H4 (cell line): ENCODE data around the gene MAN1C1. TPM values are rescaled to one million over a fixed set of nuclear protein-coding genes. Genes with fewer than 3 reads are reported as not detected.
"Not testable (repeated sequence)": the region's sequence is repeated elsewhere in the genome, so short reads cannot be mapped to it uniquely, and the experiment has no call there.

Experiments used
- DNase-seq: peaks from one replicate; pipeline ENCODE4 v3.0.0-alpha.2; 2015; ENCODE audit warnings: low spot score
- total RNA-seq: library from RNA; depleted of rRNA; stranded (reverse); fragments of >200 nt; shearing (Covaris generic); gene quantifications from 2 replicates; pipeline ENCODE4 v1.2.3, GENCODE V29; 2014

MAN1C1 gene
- total RNA-seq, 1 experiment from 2014 or later: 0.95 TPM

DNA sequence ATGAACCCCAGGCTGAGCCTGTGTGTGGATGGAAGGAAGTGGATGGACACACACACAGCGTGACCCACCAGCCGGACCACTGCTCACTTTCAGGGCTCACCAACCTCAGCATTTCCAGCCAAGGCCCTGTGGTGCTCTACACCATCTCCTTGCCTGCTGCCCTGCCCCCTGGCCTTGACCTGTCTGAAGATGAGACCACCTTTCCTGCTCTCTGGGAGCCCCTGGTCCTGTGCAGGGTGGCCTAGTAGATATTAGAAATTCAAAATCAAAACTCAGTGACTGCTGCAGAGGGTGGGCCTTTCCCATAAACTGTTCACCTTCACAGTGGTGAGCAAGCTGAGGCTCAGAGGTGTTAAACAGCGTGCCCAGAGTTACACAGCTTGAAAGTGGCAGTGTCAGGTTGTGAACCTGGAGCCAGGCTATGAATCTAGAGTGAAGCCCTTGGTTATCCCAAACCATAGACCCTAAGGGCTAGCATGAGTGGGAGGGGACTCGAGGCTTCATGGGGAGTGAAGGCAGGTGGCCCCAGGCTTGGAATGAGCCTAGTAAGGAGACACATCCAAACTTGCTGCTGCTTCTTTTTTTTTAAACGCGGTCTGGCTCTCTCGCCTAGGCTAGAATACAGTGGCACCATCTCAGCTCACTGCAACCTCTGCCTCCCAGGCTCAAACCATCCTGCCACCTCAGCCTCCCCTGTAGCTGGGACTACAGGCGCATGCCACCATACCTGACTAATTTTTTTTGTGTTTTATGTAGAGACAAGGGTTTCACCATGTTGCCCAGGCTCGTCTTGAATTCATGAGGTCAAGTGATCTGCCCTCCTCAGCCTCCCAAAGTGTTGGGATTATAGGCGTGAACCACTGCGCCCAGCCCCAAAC lies 41.5 kb downstream of the MAN1C1 start:
- no peak for DNase-seq

DNA sequence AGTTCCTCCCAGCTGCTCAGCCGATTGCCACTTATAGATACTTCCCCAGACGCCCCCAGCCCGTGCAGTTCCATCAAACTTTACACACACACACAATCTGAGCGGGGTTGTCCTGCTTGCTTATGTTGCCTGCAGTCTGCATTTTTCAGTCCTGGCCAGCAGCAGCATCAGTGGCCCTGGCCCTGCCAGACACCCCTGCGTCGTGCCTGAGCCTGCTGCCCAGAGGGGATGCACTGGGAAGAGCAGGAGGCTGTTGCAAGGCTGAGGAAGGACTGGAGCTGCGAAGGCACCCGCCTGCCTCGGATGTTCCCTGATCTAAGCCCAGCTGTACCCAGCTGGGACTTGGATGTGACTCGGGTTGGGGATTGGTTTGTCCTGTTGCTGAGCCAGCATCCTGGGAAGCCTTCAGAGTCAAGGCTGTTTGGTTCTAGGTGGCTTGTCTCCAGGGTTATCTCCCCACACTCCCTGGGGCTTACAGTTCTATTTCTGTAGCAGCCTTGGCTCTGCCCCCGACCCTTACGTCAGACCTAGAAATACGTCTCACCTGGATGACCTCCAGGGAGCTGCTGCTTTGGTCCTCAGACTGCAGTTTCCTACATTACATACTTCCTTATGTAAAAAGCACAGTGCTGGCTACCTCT lies 42.3 kb downstream of the MAN1C1 start:
- no peak for DNase-seq

DNA sequence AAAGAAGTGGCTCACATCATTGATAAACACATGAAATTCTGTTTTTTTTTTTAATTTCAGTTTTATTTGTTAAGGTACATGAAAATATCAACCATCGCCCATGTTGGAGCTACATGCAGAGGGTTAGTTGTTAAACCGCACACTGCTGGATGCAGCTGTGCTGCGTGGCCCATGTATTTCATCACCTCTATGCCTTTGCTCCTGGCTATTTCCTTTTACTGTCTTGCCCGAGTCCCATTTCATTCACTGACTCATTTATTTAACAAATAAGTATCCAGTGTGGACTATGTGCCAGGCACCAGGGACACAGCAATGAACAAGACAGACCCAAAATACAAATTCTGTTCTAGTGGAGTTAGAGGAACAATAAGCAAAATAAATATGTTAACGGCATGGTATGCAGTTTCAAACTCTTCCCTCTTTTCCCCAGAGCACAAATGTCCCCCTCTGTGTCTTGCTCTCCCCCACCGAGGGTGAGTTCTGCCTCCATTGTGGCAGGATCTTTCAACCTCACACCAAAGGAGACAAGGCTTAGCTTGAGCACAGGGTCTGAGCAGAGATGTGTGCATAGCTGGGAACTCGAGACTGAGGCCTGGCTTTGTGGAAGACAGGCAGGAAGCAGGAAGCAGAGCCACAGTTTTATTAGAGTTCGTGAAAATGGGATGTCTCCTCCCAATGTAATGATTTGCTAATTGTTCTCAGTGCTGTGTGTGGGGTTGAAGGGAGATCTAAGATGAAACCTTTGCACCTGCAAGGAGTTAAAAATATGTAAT lies 44.6 kb downstream of the MAN1C1 start:
- no peak for DNase-seq

DNA sequence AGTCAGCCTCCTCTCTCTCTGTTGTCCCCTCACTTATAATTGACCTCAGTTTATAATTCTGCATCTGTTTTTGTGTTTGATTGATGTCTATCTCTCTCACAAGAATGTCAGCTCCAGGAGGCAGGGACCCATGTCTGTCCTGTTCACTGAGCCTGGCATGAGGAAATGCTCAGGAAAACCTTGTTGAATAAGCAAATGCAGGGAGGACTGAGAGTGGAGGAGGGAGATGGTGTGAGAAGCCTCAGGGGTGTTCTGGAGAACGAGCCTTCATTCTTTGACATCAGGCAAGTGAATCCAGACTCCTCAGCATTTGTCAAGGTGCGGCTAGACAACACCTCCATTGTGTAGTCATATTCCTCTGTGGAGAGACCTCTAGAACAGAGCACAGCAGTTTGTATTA lies 45.5 kb downstream of the MAN1C1 start:
- DNase-seq: no peak

DNA sequence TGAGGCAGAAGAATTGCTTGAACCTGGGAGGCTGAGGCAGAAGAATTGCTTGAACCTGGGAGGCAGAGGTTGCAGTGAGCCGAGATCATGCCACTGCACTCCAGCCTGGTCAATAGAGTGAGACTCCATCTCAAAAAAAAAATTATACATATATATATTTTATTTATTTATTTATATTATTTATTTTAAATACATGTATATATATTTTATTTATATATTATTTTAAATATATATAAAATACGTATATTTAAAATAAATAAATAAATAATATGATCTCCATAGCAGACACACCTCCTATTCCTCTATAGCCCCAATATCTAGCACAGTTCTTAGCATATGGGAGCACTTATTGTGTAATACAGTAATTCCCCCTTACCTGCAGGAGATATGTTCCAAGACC lies 46.4 kb downstream of the MAN1C1 start:
- DNase-seq: not testable (repeated sequence)

DNA sequence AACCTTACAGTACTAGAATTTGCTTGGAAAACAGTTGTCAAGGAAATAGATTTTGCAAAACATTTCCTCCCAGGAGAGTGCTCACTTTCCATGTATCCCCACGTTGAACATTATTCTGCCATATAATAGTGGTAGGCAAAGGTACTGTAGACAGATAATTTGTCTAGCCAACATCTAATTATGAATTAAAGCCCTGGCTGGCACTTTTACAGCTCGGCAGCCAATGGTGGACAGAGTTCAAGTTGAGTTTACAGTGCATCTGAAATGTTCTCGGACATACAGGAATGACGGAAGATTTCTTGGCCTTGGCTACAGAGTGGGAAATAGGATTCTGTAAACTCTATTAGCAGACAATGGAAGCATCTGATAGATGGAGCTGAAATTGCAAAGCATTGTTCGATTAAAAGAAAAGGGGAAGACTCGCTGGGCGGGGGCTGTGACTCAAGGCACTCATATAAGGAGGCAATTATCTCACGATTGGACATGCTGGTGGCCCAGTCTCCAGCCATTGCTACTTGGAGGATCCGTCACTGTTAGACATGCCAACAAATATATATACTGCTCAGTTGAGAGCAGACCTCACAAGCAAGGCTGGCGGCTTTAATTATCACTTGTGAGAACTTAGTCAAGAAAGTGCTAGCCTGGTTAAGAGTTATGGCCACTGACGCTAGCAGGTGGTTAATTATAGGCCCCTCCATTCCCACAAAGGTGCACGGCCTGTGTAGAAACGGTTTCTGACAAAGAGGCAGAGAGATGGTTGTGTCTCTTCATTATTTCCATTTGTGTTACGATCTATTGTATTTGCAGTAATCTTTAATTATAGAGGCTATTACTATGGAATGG lies 48.0 kb downstream of the MAN1C1 start:
- no peak for DNase-seq

DNA sequence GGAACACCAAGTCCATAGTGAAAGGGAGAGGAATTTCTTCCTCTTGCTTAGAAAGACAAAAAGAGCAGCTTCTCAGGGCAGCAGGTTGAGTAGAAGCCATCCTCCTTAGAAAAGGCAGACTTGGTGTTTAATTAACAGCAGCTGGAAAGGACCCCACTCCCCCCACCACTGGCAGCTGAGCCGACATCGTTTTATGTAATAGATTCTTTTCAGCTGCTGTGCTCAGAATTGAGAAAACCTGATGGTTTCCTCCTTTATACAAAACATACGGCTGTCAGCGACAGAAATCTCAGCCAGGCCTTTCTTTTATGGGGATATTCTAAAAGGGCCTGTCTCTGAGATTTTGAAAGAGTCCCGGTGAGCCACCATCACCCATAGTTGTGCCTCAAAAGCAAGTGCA lies 49.9 kb downstream of the MAN1C1 start:
- no peak for DNase-seq

DNA sequence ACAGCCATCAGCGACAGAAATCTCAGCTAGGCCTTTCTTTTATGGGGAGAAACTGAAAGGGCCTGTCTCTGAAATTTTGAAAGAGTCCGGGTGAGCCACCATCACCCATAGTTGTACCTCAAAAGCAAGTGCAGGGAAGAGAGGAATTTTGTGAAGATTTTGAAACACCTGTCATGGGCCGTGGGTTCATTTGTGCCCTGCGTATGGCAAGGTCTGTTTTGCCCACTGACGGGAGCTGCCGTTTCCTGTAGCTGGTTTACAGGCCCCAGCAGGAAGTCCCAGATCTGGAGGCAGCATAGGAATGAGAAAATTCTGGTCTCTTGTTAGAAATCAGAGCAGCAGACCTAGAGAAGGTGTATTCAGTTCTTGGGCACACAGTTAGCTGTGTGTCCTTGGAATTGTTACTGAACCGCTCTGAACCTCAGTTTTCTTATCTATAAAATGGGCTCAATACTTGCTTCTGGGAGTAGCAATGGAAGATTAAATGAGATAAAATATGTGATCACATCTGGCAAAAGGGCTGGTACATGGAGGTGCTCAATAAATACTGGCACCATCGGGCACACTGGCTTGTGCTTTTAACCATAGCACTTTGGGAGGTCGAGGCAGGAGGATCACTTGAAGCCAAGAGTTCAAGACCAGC lies 52.5 kb downstream of the MAN1C1 start:
- DNase-seq: no peak

DNA sequence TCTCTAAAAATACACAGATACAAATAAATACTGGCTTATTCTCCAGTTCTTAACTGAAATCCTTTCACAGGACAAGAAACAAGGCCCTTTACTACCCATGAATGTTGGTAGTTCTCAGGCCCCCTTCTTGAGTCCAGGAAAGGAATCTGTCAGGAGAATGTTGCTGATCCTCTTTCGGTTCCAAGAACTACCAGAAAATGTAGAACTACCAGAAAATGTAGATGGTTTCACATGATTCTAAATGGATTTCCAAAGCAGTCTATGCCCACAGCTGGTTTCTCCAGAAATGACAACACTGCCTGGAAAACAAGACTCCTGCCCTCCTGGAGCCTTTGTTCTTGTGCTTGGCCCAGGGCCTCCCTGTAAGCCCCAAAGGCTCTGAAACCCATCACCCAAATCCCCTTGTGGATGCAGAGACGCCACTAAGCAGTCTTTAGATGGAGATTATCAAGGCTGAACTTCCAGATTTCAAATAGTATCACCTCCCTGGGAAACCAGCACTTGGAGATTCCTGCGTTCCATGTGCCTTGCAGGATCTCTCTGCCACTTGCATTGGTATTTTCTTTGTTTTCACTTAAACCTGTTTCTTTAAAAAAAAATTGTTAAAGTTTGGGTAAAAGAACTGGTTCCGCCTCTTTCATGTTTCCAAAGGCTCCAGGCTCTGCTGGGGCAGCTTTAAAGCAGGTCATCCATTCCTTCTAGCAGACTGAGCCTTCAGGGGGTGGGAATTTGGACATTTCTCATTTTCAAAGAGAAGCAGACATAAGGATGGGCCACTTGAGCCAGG lies 53.4 kb downstream of the MAN1C1 start:
- no peak for DNase-seq

DNA sequence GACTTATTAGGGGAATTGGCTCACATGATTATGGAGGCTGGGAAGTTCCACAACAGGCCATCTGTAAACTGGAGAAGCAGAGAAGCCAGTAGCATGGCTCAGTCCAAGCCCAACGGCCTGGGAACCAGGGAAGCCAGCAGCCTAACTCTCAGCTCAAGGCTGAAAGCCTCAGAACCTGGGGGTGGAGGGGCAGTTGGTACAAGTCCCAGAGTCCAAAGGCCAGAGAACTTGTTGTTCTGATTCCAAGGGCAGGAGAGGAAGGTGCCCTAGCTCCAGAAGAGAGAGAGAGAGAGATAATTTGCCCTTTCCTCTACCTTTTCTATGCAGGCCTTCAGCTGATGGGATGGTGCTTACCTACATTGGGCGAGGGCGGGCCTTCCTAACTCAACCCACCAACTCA lies 55.3 kb downstream of the MAN1C1 start:
- DNase-seq: no peak

DNA sequence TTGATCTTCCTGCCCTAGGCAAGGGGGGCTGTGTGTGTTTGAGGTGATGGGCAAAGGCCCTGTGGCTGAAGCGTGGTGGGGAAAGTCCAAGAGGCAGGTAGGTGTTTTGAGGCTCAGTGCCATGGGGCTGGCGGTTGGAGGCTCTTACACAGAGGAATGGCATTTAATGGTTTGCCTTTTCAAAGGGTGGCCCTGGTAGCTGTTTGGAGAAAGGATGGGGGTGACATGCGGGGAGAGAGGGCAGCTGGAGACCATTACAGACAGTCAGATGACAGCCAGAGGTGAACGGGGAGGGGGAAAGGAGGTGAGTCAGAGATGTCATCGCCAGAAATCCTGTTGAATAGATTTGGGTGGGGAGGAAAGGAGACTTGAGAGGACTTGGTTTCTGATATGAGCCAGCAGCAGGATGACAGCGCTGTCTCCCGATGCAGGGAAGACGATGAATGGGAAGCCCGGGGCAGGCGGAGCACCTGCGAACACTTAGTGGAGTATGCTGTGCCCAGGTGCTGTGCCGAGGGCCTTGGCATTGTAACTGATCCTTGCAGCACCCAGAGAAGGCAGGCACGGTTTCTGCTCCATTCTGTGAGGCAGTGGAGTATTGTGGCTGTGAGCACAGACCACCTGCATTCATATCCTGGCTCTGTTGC lies 56.3 kb downstream of the MAN1C1 start:
- DNase-seq: no peak

DNA sequence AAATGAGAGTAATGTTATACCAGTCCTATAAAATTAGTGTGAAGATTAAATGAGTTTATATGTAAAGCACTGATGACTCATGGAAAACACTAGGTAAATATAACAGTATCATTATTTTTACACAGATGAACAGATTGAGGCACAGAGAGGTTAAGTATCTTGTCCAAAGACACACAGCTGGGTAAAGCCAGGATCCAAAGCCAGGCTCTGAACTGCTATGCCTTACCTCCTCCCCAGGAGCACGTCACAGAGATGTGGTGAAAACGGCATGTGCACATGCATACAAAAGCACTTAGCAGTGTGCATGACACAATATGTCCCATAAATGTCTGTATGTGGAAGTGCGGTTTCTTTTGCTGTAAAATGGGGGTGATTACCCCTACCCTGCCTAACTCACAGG lies 56.9 kb downstream of the MAN1C1 start:
- no peak for DNase-seq

DNA sequence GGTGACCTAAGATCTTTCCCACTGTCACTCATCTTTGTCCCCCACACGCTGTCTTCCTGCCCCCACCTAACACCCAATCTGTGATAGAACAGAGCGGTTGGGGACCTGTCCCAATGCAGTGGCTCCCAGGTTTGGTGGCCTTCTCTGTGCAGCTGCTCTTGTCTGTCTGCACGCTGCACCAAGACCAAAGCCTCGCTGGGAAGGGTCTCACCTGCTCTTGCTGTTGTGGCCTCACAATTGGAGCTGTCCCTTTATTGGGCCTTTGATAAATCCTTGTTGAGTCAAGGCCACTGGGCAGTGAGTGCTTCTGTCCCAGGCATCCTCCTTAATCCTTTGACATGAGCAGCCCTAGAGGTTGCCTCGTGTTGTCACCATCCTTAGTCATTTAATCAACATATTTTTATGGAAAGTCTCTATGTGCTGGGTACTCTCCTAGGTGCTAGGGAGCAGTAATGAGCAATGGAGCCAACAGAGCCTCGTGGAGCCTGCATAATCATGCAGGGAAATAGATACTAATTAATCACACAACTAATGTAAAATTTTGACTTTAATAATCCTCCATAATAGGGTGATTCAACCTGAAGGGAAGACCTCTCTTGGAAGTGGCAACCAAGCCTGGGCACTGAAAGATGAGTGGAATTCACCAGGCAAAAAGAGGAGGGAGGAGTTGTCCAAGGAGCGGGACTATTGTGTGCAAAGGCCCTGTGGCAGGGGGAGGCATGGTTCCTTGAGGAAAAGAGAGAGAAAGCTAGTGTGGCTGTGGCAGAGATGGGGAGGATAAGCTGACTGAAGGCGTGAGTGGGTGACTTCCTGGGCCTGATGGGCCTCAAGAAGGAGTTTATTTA lies 57.6 kb downstream of the MAN1C1 start:
- DNase-seq: no peak

DNA sequence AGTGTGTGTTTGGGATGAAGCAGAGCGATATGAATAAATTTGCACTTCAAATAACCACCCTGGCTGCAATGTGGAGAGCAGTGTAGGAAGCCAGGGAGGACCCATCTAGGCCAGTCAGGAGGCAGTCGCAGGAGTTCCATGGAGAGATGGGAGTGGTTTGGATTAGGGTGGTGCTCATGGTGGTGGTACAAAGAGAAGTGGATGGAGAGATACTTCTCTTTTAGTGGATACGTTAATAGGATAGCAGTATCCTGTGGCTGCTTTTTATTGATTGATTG lies 58.2 kb downstream of the MAN1C1 start:
- no peak for DNase-seq

DNA sequence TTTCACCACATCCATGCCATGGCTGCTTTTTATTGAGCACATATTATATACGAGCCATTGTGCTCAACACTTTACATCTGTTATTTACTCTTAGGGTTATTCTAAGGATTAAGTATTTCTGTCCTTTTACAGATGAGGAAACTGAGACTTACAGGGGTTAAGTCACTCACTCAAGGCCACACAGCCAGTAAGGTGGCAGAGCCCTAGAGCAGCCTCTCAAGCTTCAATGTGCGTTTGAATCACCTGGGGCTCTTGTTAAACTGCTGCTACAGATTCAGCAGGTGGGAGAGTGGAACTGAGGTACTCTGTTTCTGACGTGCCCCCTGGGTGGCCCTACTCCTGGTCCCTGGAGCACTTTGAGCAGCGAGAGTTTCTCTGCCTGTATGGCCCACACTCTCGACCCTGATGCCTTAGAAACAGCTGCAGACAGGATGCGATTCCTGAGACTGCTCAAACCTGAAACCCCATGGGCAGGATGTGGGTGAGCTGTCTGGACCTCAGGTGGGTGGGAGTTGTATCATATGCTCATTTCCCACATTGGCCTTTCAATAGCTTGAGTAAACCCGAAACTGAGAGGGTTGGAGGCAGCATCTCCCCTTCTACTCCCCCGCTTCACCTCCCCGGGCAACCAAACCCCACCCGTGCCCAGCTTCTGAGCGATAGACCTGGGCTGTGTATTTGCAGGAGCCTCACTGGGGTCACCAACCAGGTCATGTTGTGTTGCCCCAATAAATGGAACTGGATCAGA lies 59.3 kb downstream of the MAN1C1 start:
- DNase-seq: no peak

DNA sequence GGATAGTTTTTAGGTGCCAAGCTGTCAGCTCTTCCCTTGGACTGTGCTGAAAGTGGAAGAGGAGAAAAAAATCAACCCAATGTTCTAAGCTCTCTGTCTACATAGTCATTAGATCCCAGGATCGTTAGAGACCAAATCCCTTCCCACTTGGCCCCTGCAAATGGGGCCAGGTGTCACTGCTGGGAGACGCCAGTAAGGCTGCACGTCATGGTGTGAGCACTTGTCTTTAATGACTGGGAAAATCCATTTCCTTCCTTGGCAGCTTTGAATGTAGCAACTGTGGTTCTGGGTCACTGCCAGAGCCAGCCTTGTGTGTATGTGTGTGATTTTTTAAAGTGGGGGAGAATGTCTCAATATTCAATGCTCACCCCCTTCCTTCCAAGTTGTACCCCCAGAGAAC lies 59.9 kb downstream of the MAN1C1 start:
- peak; percentile 53 for DNase-seq

DNA sequence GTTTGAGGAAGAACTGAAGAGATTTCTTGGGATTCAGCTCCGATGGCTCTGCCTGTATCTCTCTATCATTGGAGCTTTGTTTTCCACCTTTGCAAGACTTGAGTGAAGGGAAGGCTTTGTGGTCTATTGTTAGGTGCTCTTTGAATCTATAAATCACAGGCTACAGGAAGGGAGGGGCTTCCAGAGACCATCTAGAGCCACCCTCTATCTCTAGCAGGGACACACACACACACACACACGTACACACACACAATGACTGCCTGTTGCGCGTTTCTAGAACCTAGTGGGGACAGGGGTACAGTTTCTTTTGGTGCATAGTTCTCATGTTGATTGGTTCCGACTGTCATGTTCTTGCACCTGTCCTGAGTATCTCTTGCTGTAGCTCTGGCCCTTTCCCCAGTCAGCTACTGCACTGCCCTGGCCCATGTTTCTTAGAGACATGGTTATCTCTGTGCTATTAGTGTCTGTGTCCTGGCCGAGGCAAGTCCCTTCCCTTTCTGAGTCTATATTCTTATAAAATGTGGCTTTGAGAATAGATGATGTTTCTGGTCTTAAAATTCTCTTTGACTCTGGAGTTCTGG lies 60.7 kb downstream of the MAN1C1 start:
- no peak for DNase-seq

DNA sequence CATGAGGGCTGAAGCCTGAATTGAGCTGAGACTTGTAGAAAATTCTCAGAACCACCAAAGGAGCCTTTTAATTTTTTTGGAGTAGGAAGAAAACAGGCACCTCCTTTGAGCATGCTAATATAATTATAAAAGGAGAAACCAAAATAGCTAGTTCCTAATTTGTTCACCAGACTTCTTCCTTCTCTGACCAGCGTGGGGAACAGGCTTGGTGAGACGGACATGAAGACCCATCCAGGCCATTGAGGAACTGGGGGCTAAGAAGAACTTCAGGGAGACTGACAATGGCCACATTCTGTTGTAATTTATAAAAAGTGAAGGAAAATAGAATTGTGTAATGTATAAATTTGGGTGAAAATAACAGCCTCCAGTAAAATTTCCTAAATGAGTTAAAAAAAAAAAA lies 62.6 kb downstream of the MAN1C1 start:
- no peak for DNase-seq
